Skeletal muscle cell (primary cell): ENCODE measurements around the gene CSNK1G2.
"Not testable (repeated sequence)": the region's sequence is repeated elsewhere in the genome, so short reads cannot be mapped to it uniquely, and the experiment has no call there.

Experiments
- DNase-seq: peaks from one replicate; pipeline ENCODE4 v3.0.0-alpha.2; 2010; ENCODE audit warnings: low read depth
- H3K4me3 ChIP-seq: 2 replicates; pipeline ENCODE4 v1.5.1; 2011; ENCODE audit warnings: low read depth, mild to moderate bottlenecking, control low read depth, low read length, moderate library complexity

CSNK1G2 gene

DNA sequence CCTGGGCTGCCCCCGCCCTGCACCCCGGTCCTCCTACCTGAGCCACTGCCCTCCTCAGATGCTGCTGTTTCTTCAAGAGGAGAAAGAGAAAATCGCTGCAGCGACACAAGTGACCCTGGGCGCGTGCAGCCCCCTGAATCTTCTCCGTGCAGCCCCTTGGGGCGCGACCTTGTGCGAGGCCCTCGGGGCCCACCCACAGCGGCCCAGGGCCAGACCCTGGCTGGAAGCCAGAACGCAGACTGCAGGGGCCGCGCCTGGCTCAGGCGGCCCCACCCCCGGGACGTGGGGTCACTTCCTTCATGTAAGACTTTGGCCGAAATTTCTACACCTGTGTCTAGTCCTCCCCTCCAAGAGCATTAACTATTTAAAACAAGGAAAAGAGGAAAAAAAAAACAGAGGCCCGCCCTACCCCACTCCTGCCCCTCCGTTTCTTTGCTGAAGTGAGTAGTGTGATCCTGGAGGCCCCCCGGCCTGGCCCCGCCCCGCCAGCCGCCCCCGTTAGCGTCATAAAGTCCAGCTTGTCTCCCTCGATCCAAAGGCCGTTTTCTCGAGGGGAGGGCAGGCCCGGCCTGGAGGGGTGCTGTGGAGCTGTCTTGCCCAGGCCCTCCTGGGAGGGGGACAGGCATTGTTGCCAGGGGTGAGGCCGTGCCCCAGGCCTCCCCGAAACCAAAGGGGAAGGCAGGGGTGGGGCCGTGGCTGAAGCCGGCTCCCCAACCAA, 39.3 kb downstream of the CSNK1G2 start:
- no peak for DNase-seq
- no peak overlapping the region for H3K4me3 ChIP-seq

DNA sequence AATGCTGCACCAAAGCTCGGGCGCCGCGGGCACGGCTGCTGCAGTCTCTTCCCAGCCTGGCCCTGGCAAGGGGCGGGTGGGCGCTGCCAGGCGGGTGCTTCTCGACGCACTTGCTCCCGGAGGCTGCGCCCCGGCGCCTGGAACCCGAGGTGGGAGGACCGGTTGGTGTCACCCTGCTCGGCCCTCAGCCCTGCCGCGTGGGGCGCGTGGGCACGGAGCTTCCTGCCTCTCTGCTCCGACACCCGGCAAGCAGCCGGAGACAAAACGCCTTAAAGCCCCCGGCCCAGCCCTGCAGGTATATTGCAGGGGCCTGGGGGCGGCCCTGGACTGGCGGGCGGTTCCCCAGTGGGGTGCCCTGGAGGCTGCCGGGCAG, 39.8 kb downstream of the CSNK1G2 start:
- DNase-seq: no peak
- H3K4me3 ChIP-seq: no peak overlapping the region

DNA sequence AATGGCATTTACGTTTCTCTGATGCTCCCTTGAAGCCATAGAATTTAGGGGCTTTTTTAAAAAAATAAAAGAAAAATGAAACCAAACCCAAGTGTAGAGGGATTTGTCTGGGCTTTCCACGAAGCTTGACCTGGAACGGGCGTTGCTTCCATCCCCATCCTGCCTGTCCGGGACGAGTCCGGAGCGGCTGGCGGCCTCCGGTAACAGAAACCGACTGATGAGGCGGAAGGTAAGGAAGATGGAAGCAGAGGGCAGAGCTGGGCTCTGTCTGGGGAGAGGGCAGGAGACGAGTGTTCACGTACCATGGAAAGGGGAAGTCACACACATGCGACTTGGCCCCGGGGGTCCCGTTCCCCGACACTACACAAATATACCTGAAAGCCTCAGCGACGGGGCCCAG, 40.3 kb downstream of the CSNK1G2 start:
- no peak overlapping the region for H3K4me3 ChIP-seq
- no peak for DNase-seq

DNA sequence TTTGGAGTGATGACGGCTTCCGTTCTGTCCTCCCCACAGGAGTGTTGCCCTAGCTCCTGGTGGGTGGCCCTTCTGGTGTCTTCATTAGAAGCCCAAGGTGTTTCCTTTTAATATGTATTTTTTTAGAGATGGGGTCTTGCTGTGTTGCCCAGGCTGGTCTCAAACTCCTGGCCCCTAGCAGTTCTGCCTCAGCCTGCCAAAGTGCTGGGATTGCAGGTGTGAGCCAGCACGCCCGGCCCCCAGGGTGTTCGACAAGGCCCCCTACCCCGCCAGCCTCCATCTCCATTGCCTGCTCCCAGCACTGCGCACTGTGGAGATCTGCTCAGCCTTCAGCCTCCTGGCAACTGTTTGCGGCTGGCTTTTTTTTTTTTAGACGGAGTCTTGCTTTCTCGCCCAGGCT, 43.4 kb downstream of the CSNK1G2 start:
- DNase-seq: no peak
- no peak overlapping the region for H3K4me3 ChIP-seq

DNA sequence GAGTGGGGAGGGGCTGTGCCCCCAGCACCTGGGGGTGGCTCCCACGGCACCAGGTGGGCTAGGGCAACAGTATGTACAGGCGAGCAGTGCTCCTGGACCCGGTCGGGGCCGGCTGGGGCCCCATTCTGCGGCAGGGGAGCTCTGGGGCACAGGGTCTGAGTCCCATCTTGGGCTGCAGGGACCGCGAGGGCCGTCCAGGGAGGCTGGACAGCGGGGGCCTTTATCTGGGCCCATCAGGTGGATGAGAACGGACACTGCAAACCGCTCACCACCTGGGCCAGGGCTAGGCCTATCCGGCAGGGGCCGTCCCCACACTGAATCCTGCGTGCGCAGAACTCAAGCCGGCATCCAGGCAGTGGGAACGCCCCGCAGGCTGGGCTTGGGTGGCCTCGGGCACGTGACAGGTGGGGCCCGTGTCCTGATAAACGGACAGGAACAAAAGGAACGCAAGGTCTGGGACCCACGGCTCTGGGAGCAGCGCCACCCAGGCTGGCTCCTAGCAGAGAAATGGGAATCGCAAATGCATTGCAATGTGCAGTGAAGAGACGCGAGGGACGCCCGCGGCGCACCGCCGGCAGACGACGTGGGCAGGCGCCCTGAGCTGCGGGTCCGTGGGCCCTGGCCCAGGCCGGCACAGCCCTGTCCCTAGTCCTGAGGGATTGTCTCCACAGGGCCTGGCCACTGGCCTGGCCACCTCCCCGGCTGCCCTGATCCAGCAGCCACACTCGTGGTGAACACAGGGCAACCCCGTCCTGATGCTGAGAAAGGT, 44.8 kb downstream of the CSNK1G2 start:
- no peak overlapping the region for H3K4me3 ChIP-seq
- DNase-seq: no peak

DNA sequence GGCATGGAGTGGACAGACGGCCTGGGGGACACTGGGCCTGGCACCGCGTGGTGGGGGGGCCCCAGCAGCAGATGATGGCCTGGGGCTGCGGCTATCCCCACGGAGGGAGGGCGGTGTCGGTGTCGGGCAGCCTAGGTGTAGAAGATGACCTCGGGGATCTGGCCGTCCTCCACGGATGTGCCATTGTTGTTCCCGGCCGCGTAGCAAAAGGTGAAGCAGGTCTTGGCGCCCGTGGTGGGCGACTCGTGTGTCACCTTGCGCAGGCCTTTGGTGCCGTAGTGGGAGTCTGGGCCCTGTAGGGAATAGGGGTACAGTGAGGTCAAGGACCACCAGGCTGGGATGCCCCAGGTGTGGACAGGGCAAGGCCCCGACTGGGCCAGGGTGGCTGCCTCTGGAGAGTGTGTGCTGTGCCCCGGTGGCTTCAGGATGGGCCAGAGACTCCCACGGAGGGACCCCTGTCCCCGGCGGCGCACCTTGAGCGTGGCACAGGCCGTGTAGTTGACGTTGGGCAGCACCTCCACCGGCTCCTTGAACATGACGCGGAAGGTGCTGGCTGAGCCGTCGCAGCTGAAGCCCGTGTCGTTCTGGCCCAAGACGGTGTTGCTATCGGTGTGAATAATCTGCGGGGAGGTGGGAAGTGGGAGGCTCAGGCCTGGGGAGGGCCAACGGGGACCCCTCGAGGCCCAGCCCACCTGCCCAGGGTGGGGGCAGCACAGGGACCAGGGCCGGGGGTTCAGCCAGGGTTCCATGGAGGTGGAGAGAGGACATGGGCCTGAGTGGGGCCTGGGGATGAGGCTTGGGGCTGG, 45.6 kb downstream of the CSNK1G2 start:
- H3K4me3 ChIP-seq: no peak overlapping the region
- DNase-seq: no peak

DNA sequence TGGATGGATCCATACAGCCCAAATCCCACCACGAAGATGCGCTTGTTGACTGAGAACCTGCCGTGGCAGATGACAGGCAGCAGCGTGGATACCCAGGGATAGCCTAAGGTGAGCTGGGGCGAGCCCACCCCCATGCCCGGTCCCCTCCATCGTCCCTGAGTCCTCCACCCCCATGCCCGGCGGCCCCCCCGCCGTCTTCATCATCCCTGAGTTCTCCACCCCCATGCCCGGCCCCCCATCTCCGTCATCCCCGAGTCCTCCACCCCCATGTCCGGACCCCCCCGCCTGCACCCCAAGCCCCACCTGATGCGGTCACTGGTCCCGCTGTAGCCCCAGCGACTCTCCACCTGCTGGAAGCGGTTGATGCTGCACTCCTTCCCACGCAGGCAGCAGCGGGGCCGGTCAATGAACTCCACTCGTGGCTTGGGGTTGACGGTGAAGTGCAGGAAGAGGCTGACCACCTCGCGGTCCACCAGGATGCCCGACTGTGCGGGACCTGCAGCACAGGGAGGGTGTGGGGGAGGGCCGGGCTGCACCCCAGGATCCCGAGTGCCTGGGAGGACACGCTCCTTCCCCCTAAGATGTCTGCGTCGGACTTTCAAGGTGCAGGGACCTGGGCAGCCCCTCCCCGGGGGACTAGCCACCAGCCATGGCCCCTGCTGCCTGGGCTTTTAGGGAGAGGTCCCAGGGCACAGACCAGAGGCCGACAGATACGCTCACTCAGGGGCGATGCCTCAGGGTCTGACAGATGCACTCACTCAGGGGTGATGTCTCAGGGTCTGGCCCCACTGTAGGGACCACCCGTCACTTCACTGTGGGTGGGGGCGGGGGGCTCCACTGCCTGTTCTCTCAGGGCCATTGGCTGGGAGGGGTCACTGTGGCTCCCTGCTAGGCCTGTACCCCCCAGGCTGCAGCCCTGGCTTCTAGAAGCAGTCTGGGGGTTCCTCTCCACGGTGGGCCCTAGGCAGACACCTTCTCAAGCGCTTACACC, 46.5 kb downstream of the CSNK1G2 start:
- DNase-seq: no peak
- H3K4me3 ChIP-seq: no peak overlapping the region

DNA sequence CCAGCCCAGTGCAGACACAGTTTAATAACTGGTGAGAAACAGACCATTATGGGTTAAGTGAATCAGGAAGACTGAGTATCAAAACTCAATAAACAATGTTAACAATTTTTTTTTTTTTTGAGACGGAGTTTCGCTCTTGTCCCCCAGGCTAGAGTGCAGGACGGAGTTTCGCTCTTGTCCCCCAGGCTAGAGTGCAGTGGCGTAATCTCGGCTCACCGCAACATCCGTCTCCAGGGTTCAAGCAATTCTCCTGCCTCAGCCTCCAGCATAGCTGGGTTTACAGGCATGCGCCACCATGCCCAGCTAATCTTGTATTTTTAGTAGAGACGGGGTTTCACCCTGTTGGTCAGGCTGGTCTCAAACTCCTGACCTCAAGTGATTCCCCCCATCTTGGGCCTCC, 47.5 kb downstream of the CSNK1G2 start:
- DNase-seq, H3K4me3 ChIP-seq: not testable (repeated sequence)

DNA sequence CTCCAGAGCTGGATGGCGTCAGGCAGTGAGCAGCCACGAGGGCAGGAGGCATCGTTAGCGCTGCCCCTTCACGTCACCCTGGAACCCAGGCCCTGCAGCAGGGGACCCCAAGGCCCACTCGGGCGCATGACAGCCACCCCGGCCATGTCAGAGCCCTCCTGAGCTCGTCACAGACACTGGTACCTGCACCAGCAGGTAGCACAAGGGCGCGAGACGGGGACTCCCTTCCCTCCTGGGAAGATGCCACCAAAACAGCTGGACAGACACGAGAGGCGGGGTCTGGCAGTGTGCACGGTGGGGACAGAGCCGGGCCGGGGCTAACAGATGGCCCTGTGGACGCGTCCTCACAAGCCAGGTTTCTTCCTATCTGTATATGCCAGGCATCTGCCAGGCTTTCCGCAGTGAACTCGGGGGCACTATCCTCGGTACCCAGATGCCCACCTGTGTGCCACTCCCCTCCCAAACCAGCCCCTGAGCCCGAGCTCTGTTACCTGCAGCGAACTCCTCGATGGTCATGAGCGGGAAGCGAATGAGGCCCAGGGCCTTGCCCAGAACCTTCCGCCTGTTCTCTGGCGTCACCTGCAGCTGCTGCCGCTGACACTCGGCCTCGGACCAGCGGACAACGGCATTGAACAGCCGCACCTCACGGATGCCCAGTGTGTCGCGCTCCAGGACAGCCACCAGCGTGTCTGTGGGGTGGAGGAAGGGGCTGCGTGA, 48.7 kb downstream of the CSNK1G2 start:
- DNase-seq: no peak
- no peak overlapping the region for H3K4me3 ChIP-seq

DNA sequence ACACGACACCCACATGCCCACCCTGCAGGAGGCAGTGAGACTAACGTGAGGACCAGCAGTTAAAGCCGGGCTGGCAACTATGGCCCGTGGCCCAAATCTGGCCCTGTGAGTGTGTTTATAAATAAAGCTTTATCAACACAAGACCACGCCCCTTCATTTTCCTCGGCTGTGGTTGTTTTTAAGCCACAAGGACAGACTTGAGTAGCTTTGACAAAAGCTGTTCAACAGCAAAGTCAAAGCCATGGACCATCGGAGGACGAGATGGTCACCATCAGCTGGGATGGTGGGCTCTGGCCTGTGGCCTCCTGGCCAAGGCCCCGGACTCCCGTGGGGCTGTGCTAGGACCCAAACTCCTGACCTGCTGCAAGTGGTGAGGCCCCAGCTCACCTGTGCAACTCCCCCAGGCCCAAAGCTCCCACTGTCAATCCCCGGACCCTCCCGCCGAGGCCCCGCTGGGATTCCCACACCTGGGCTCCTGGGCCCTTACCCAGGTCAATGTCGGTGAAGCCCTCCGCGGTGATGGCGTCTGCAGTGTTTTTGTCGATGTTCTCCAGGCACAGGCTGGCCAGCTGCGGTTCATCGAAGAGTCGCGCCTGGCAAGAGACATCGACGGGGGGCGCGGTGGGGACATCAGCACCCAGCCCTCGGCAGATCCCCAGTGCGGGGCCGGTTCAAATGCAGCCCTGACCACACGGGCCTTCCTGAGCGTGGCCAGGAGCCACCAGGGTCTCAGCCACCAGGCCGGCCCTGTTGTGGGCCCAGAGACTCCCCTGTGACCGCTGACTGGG, 49.5 kb downstream of the CSNK1G2 start:
- H3K4me3 ChIP-seq: no peak overlapping the region
- DNase-seq: no peak

DNA sequence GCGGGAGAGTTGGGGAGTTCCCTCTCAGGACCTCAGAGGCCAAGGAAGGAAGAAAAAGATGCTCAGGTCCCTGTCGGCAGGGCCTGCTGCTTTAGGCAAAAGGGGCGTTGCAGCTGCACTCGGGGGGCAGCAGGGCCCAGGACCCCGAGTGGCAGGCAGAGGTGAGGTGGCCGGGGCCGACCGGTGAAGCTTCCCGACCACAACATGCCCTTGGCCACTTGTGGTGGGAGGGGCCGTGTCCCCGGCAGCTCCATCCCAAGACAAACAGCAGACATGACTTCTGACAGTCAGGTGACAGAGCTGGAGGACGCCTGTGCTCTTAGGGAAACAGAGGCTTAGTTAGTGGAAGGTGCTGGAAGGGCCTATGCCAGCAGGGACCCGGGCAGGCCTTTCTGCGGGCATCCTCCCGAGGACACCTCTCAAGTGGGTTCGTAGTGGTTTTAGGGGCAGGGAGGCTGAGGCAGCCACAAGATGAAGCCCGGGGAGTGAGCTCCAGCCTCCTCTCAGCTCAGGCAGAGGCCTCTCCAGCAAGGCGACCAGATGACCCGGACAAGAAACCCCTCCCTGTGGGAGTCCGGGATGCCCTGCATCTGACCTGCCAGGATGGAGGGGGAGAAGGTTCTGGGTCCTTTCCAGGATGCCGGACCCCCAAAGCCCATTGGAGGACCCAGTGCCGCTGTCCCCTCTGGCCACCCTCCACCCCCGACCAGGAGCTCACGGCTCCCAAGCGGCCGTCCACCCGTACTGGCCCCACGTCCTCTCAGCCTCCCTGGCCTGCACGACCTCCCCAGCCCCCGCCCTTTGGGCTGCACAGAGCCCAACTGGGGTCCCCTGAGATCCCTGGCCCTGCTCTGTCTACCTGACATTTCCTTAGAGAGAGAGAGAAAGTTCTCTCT, 50.3 kb downstream of the CSNK1G2 start:
- no peak overlapping the region for H3K4me3 ChIP-seq
- no peak for DNase-seq

DNA sequence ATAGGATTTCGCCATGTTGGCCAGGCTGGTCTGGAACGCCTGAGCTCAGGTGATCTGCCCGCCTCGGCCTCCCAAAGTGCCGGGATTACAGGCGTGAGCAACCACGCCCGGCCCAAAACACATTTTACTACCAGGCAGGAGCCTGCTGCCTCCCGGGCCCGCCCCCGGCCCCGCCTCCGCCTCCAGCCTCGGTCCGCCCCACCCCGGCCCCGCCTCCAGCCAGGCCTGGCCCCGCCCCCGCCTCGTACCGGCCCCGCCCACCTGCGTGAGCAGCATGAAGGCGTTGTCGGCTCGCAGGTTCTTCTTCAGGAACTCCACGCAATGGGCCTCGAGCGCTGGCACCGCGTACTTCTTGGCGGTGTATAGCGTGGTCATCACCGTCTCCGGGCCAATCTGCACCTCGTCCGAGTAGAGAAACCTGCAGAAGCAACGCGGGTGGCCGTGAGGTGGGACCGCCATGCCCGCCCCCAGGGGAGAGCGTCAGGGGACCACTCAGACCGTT, 51.8 kb downstream of the CSNK1G2 start:
- DNase-seq: no peak
- H3K4me3 ChIP-seq: no peak overlapping the region

DNA sequence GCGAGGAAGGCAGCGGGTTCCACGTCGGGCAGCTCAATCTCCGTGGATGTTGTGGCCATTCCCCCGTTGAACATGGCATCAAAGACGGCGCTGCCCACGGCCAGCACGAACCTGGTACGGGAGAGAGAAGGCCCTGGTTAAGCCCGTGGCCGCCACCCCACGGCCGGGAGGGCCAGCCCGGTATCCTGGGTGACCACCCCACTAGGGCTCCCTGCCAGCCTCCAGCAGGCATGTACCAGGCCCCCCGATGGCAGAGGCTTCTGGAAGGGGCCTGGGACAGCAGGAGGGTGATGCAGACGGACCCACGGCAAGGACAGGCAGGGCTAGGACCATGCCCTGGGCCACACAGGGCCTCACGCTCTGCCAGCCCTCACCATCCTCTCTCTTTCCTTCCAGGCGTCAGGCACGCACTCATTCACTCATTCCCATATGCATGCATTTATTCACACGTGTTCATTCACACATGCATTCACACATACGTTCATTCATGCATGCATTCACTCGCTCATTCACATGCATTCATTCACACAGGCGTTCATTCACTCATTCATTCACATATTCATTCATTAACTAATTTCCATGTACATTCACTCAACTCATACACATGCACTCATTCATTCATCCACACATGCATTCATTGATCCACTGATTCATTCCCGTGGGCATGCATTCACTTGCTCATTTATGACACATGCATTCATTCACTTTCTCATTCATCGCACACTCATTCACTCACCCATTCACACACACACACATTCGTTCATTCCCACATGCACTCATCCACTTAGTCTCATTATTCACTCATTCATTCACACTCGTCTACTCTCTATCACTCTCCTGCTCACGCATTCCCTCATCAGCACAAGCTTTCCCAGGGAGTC, 56.6 kb downstream of the CSNK1G2 start:
- no peak for DNase-seq

DNA sequence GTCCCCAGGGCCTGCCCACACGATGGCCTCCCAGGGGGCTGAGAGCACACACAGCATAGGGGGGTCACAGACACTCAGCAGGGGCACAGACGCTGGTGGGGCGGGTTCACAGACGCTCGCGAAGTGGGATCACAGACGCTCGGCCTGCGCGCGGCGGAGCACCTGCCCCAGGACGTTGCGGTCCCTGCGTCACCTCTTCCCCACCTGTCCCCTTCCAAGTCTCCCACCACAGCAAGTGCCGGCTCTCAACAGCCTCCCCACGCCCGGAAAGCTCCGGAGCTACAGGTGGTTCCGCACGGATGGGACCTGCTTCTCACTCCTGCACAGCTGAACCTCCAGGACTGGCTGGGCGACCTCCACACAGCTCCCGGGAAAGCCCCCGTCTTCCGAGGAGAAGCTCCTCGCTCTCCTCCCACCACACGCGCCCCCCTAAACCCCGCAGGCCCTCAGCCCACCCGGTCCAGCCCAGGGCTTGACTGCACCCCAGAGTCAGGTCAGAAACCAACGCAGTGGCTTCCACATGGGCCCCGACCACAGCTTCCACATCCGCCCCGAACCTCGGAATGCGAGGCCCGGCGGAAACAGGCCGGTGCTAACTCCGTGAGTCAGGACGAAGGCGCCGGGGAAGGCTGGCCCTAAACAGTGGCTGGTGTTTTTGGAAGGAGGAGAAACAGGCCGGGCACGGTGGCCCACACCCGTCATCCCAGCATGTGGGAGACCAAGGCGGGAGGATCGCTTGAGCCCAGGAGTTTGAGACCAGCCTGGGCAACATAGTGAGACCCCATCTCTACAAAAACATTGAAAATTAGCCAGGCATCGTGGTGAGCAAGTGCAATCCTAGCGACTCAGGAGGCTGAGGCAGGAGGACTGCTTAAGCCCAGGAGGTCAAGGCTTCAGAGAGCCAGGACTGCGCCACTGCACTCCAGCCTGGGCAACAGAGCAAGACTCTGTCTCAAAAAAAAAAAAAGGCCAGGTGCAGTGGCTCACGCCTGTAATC, 58.0 kb downstream of the CSNK1G2 start:
- DNase-seq: no peak
- no peak overlapping the region for H3K4me3 ChIP-seq

More for the DNA sequence above, 56.6 kb downstream of the CSNK1G2 start:
- H3K4me3 ChIP-seq: no peak overlapping the region
